NCI-H2029 (cell line): ENCODE measurements around the gene TNFRSF25.
"Not testable (repeated sequence)": the region's sequence is repeated elsewhere in the genome, so short reads cannot be mapped to it uniquely, and the experiment has no call there.

Experiments
- DNase-seq: peaks from one replicate; lab custom pipeline; 2025; lab: John Stamatoyannopoulos, UW

The TNFRSF25 gene

DNA sequence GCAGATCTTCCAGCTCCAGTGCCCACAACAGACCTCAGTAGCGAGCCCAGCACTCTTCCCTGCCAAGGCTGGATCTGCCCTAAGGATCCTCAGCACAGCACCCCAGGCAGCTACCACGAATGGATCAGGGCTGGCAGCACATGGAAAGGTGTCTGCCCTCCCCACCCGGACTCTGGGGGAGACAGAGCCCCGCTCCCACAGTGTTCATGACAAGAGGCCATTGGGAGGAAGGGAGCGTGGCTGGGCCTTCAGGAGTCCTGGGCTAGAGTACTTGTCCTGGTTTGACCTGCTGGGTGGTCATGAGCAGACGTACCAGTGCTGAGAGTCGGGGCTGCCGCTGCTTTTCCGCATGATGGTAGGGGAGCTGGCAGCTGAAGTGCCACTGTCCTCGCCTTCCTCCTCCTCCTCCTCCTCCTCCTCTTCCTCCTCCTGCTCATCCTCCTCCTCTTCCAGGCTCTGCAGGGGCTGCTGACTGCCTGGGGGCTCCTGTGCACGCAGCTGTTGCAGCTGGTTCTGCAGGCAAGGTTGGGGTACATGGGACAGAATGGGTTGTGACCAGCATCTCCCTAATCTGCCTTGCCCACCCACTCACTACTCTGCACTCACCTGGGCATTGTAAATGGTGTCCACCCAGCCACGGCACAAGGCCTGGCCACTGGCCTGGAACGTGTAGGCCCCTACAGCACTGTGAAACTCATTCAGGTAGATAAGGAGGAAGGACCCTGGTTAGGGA, 2.9 kb upstream of the TNFRSF25 start:
- no peak for DNase-seq

DNA sequence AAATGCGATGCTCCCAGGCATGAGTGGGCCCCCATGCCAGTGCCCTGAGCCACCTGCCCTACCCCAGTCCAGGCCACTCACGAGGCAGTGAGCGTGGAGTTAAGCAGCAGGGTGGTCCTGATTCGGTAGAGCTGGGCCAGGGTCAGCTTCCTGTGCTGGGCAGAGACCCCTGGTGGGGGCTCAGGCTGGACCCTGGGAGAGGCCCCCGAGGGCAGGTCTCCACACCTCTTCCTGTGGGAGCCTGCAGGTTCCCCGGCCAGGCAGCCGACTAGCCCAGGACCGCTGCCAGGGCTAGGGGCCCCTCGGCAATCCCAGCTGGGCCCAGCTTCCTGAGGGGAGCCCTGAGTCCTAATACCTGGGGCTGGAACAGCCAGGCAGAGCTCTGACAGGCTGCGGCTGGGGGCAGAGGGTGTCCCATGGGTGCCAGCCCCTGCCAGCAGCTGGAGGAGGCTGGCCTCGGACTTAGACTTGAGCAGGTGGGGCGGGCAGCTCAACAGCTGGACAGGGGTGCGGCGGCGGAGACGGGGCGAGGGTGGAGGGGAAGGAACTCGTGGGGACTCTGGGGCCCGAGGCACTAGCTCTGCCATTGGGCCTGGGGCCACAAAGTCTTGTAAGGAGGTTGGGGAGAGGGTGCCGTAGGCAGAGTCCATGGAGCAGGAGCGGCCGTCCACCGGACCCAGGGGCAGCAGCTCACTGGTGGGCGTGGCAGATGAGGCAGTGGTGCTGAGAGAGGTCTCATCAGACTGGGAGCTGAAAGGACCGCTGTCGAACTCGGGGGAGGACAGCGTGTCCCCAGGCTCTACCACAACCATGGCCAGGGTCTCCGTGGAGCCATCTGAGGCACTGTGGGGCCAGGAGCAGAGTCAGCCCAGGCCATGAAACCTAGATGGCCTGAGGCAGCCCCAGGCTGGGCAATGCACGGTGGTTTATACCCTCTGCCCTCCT, 2.0 kb upstream of the TNFRSF25 start:
- no peak for DNase-seq

DNA sequence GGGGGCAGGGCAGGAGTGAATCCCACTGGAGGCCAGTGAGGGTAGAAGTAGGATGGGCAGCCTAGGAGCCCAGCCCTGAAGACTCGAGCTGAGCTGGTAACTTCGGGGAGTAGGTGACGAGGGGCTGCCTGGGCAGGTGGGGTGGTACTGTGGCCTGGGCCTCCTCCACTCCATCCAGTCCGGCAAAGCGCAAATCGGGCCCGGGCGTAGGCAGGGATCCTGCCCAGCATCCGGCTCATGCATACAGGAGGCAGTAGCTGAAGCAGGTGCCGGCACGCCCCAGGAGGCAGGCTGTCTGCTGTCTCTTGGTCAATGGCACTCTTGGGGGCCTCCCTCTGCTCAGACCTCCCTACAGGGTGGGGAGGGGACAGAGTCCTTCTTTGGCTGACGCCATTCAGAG, 1.3 kb upstream of the TNFRSF25 start:
- no peak for DNase-seq

DNA sequence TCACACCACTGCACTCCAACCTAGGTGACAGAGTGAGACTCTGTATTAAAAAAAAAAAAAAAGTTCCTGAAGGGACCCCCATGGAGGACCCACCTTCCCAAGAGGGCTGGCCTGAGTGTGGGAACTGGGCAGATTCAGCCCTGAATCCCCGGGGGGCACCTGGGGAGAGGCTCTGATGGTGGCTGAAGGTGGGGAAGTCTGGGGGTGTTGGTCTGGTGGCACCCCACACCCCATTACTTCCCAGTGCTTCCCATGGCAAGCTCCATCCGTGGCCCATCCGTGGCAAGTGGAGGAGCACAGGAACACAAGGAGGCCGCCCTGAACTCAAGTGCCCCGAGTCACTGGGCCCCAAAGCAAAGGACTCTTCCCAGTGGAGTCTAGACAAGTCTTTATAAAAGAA, 778 bp upstream of the TNFRSF25 start:
- DNase-seq: no peak

DNA sequence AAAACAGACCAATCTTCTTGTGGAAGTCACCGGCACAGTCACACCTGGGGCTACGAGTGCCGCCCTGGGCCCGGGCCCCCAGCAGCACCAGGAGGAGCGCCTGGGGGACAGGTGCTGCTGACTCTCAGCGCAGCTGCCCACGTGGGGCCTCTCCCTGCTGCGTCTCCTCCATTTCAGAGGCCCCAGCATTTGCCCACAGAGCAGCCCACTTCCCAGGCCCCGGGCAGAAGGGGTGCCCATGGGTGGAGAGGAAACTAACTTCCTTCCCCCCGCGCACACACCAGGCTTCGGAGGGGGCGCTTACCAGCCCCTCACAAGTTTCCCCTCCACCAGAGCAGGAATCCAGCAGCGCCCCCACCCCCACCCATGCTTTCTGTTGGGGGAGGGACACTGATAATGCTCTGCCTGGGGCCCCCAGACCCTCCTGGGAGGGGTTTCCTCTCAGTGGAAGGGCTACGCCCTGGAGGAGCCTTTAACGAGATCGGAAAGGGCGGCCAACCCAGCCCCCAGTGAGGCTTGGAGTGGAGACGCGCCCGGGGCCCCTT, 440 bp downstream of the TNFRSF25 start:
- no peak for DNase-seq

DNA sequence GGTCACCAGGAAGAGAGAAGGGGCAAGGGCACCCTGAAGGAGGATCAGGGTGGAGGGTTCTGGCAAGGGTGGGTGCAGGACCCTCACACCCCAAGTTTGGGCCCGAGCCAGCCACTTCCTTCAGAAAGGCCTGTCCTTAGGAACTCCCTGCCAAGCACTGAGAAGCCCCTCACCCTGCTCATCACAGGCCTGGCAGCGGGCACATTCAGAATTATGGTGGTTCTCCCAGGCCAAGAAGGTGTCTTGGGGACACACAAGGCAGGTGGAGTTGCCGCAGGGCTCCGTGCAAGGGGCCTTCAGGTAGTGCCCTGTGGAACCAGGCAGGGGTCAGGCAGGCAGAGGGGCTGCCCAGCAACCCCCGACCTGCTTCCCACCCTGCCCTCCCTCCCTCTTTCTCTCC, 1.1 kb downstream of the TNFRSF25 start:
- no peak for DNase-seq

DNA sequence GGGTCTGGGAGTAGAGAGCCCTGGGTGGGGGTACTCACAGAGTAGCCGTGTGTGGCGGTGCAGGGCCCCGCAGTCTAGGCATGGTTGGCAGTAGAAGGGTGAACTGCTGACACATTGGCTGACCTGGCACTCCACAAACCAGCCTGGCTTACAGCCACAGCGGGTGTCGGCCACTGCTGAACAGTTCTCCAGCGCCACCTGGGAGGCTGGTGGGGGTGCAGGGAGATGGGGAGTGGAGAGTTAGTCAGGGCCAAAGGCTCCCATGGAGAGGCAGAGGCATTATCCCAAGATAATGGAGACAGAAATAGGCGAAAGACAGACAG, 1.5 kb downstream of the TNFRSF25 start:
- DNase-seq: no peak

DNA sequence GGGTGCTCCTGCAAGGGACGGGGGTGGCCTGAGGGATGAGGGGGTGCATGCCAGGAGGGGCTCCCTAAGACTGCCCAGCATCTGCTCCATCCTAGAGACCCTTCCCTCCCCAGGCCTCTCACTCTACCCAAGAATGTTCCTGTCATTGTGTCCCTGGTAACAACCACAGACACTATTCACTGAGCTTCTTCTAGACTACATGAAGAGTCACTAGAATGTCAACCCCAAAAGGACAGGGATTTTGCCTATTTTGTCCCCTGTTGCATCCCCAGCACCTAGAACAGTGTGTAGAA, 2.9 kb downstream of the TNFRSF25 start:
- DNase-seq: no peak

DNA sequence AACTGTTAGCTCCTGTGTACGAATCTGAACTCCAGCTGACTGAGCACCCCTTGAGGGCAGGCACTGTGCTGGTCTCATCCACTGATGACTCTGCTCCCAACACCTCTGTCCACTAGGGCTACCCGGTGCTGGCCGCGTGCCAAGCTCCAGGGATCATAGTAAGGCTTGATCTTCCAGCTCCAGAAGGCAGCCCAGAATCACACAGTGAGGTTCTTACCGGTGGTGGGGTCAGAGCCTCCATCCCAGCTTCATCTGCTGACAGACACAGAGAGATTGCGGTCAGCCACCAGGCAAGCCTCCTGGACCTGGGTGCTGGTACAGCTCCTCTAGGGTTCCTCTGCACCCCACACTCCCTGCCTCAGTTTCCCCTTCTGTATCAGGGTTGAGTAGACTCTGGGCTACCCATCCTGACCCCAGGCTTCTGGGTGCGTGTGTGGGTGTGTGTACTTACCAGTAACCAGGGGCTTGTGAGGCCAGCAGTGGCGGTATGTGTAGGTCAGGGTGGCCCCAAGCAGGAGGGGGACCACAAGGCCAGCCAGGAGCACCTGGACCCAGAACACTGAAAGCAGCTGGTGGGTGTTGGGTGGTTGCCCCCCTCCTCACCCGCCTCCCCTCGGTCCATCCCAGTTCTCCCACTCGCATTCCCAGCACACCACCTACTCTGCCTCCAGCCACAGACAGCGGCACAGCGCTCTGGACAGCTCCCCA, 3.4 kb downstream of the TNFRSF25 start:
- no peak for DNase-seq

DNA sequence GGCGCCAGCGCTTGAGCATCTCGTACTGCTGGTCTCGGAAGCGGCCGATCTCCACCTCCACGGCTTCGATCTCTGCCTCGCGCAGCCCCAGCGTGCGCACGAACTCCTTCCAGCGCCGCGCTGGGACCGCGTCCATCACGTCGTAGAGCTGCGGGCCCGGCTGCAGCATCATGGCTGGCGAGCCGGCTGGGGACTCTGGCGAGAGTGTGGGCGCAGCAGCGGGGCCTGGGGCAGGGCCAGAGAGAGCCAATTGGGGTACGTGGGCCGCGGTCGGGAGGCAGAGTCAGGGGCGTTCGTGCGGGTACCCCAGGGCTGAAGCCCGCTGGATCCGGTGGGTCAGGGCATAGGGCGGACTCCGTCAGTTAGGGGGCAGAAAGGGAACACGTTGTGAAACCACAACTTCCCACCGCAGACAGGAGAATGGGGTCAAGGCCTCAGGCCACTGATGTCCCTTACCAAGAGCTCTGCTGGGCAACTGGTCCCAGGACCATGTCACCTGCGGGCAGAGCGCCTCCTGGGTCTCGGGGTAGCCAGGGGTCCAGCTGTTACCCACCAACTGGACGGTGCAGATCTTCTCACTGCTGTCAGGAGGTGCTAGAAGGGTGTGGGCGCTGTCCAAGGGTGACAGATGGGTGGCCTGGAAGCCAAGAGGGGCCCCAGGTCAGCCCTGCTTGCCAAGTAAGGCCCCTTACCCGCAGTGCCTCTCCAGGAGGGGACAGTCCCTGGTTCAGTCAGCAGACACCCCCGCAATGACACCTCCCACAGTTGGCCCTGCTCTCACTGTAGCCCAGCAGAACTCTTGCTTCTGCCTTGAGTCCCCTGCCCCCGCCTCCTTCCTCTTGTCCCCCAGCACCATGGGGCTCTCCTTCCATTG, 4.2 kb downstream of the TNFRSF25 start:
- no peak for DNase-seq

DNA sequence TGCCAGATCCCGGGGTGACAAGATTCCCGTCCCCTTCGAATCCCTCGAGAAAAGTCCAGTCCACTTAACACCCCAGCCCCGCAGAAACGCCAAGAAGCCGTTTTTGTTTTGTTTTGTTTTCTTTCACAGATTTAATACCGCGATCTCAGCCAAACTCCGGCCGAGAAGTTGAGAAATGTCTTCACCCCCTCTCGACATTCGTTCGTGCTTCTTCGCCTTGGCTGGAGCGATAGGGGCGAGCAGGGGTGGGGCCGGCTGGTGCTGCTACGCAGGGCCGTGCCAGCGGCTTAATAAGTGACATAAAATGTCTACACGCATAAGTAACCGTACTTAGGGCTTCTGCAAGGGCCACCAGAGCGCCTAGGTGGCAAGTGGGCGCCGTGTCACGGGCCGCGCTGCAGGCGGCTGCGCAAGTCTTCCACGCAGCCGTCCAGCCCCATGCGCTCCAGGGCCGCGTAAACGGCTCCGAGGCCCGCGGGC, 4.9 kb downstream of the TNFRSF25 start:
- no peak for DNase-seq

DNA sequence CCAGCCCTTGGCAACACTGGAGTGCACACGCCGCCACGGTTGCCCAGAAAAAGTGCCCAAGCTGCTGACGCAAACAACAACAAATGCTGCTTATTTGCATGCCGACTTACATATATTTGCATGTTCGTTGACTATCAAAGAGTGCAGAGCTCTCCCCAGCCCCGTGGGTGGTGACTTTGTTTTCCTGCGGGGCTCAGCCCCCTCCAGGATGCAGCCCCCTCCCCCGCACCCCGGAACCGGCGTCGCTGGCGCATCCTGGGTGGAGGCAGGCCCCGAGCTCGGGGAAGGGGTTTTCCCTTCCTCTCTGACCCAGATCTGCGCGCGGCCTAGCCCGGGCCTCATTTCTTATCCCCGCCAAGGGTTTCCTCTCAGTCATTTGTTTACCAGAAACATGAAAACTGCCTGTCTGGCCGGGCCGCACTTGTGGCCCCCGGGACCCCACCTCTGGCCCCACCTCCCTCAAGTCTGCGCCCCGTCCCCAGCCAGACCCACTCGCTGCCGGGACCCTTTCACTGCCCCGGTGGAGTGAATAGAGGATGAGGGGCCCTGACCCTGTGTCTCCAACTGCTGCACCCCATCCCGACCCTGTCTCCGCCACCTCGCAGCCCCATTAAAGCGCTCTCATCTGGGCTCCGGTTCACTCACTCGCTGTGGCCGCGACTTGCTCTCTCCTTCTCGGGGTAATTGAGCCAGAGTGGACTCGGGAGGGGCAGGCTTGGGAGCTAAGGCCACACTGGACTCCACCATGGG, 5.5 kb downstream of the TNFRSF25 start:
- no peak for DNase-seq

DNA sequence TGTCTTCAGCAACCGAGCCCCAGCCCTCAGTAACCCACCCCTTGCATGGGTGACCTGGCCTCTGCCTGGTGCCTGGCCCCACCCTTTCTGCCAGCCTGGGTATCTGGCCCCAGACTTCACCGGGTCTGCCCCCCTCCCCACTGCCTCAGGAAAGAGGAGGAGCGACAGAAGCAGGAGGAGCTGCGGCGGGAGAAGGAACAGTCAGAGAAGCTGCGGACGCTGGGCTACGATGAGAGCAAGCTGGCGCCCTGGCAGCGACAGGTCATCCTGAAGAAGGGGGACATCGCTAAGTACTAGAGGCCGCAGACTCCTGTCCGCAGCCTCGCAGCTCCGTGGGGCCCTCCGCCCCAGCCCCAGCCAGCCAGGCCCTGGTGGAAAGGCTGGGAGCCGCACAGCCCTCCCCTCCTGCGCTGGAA, 6.1 kb downstream of the TNFRSF25 start:
- no peak for DNase-seq

DNA sequence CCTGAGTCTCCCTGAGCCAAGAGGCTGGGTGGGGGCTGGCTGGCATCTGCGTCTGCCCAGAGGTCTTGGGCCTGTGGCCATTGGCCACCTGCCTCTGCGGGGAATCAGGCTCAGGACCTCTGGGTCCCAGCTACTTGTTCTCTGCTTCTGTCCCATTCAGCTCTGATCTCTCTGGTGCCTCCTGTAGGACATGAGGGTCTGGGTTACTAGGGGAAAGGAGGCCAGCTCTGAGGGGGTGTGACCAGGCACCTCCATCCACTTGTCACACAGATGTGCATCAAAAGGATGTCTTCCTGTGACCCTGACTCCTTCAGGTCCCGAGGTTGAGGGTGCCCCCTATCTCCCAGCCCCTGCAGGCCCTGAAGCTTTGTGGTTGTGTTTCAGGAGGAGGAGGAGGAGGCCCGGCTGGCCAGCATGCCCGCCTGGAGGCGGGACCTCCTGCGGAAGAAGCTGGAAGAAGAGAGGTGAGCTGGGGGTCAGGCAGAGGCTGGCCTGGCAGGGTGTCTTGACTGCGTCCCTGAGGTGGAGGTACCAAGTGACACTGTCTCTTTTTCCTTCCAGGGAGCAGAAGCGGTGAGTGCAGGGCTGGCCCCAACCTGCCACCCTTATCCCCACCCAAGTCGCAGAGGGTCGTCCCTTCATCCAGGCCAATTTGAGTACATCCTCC, 9.0 kb downstream of the TNFRSF25 start:
- DNase-seq: no peak

DNA sequence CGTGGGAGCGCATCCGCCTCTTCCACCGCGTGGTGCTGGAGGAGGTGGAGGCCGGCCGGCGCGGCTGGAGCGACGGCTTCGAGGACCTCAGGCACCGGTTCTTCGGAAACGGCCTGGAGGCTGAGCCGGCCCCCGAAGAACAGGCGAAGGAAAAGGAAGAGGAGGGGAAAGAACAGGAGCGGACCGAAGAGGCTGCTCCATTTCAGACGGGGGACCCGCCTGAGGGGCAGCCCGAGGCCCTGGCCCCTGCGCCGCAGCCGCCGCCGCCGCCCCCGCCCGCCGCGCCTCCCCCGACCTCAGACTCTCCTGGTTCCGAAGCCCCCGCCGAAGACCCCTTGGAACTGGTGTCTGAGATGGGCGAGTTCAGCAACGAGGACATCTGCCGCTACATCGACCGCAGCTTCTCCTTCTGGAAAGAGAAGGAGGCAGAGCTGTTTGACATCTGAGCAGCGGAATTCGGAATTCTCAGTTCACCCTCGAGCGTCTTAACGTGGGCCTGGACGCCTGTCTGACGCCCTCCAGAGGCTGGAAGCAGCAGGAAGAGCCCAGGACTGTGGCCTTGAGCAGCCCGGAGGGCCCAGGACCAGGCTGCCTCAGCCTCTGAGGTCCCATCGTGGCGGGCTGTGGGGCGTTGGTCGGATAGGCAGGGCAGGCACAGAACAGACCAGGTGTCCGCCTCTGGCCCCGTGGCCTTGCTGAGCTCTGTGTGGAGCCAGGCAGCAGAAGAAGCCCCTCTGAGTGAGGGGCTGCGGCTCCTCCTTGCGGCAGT, 10.0 kb downstream of the TNFRSF25 start:
- DNase-seq: not testable (repeated sequence)

DNA sequence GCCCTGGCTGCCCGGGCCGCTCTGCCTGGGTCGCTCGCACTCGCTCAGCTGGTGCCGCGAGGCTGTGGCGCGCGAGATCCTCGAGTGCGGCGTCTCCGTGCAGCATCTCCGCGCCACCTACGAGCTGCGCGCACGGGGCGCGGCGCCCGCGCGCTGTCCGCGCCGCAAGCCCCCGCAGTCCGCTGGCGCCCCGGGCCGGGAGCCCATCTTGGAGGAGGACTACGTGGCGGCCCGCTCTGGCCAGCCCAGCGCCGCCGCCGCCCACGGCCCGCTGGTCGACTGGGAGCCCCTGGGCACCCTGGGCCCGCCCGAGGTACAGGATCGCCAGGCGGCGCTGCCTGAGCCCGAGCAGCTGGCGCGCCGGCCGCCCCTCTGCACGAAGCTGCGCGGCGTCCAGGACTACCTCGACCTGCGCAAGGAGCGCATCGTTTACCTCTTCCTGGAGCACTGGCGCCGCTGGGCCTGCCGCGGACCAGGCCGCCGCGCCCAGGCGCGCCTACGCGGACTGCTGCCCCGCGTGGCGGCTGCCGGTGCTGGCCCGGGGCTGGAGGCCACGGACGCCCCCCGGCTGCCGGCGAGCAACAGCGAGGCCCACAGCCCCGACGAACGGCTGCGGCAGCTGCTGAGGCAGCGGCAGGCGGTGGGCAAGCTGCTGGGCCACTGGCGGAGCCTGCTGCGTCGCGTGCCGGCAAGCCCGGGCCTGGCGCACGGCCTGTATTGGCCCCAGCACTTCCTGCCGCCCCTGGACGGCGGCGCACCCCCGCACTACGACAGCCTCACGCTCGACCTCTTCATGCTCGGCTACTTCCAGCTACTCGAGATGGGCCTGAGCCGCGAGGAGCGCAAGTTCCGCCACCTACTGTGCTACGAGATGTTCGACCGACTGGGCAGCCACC, 10.9 kb downstream of the TNFRSF25 start:
- no peak for DNase-seq

DNA sequence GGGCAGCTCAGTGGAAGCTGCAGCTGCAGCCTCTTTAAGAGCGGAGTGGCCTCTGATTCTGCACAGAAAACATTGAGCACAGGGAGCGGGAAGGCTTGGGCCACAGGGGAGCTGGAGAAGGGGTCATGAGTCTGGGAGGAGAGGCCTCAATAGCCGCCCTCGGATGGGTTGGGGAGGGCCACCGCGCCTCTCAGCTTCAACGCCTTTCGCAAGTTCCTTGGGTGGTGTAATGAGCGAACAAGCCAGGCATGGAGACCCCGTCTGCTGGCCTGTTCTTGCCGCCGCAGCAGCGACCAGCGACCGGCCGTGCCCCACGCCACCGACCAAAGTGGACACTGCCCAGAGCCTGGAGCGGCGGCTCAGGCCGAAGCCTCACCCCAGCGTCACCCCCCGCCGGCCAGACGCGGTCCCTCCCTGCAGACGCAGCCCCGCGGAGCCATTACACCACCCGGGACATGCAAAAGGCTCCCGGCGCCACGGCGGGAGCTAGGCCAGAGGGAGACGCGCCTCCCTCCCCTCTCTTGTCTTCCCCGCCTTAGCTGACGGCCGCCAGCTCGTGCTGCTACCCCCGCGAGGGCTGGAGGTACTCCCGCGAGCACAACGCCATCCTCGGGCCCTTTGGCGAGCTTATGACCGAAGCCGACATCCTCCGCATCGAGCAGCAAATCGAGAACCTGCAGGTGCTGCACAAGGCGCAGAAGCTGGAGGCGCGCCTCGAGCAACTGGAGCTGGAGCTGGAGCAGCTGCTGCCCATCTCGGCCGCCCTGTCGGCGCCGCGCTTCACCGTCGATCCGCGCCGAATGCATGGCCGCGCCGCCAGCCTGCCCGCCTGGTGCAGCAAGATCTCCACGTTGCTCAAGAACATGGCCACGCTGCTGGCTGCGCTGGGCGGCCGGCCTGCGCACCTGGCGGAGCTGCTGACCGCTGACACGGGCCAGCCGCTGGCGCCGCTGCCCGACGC, 11.8 kb downstream of the TNFRSF25 start:
- DNase-seq: not testable (repeated sequence)
